Activated CD4-positive, alpha-beta T cell treated with anti-CD3 and anti-CD28 coated beads, Interleukin-2, amount 50 U/mL, for 1 hour (primary cell): Measurements from ENCODE around the gene PLXDC1.
"Not testable (repeated sequence)": the region's sequence is repeated elsewhere in the genome, so short reads cannot be mapped to it uniquely, and the experiment has no call there.

Source experiments
- DNase-seq: peaks from one replicate; pipeline ENCODE4 v3.0.0-alpha.2; 2020

PLXDC1 gene

DNA sequence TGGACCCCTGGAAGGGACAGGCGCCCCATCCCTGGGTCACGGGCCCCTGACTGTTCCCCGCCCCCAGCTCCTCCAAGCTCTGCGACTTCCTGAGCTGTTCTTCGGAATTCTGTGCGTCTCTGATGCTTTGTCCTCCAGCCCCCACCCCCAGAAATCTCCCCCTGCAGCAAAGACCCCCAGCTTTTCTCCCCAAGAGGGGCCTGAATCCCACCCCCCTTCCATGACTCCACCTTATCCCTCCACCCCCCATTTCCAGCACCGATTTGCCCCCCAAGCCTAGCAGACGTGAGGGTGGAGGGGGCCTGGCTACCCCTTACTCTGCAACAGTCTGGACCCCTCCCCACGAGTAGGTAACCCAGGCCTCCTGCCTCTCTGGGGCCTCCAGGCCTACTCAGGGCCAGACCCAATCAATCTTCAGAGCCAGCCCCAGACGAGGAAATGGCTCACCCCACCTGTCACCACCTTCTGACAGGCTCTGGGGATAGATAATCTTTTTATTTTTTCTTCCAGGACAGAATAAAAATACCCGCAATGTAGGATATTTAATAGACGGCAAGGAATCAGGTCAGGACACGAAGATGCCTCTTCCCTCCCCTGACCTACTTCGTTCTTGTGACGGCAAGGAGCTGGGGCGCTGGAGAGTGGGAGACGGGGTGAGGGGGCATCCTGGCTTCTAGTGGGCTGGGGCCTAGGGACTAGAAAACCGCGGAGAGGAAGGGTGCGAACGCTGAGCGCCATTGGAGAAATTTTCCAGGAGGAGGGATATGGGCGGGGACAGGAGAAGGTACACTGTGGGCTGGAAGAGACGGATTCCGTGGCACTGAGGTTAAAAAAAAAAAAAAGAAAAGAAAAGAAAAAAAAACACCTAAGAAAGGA lies 744 bp upstream of the PLXDC1 start:
- DNase-seq, result peak; percentile 34

DNA sequence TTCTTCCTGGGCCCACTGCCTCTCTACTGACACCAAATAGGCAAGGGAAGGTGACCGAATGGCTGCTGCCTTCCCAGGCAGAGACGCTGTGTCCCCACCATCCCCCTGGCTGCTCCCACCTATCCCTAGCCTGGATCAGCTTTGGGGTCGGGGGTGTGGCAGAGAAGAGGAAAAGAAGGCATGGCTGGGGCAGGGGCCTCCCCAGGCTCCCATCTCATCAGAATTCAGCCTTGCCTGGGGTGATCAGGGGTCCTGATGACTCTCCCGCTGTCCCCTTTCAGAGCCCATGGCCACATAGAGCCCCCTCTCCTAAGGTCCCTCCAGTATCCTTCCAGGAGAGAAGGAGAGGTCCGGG lies 665 bp downstream of the PLXDC1 start:
- no peak for DNase-seq

- DNase-seq, result no peak
Observed at GRCh38 chr17:39150104-39150634, 1.3 kb downstream of the PLXDC1 start.

GRCh38 chr17:39147221-39148185 lies 3.9 kb downstream of the PLXDC1 start:
- no peak for DNase-seq

DNA sequence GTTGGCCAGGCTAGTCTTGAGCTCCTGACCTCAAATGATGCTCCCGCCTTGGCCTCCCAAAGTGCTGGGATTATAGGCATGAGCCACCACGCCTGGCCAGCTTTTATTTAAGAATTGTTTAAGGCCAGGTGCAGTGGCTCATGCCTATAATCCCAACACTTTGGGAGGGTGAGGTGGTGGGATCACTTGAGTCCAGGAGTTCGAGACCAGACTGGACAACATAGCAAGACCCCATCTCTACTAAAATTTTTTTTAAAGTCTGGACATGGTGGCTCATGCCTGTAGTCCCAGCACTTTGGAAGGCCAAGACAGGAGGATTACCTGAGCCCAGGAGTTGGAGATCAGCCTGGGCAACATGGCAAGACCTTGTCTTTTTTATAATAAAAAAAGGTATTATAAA lies 5.2 kb downstream of the PLXDC1 start:
- no peak for DNase-seq

DNA sequence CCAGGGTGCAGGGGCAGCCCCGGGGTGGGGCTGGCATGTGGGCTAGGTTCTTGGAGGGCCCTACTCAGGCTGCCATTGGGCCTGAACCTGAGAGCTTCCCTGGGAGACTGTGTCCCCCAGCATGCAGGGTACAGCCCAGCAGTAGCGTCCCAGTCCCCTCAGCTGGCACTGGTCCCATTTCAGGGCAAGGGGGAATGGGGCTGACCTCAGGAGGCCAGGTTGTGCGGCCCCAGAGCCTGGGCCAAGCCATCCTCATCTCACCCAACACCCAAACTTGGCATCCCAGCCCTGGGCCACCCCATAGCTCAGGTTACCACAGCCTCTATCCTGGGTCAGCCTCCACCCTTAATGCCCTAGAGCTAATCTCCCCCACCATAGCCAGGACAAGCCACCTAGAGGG lies 6.3 kb downstream of the PLXDC1 start:
- DNase-seq, result no peak

GRCh38 chr17:39144416-39144840 lies 7.0 kb downstream of the PLXDC1 start:
- DNase-seq, result no peak

DNA sequence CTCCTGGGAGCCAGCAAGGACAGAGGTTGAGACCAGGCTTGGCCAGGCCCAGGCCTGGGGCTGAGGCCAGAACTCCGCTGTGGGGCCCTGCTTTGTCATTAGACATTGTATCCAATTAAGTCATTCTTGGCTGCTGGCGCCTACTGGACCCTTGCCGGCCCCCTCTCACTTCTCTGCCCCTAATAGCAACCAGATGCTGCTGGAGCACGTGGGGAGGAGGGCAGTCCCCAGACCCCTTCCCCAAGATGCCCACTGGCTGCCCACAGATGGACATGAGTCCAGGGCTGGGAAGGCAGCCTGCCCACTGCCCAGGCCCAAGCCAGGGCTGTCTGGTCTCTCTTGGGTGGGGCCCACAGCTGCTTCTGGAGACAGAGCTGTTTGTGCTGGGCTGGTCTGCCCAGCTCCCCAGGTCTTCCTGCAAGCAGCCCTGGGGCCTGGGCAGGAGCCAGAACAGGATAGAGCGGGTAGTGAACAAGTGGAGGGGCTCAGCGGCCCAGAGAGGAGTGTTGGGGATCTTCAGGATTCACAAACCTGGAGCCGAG lies 7.8 kb downstream of the PLXDC1 start:
- DNase-seq, result no peak

GRCh38 chr17:39141915-39142664 lies 9.3 kb downstream of the PLXDC1 start:
- DNase-seq, result no peak

- no peak for DNase-seq
Observed at GRCh38 chr17:39141294-39141693, 10.1 kb downstream of the PLXDC1 start.

DNA sequence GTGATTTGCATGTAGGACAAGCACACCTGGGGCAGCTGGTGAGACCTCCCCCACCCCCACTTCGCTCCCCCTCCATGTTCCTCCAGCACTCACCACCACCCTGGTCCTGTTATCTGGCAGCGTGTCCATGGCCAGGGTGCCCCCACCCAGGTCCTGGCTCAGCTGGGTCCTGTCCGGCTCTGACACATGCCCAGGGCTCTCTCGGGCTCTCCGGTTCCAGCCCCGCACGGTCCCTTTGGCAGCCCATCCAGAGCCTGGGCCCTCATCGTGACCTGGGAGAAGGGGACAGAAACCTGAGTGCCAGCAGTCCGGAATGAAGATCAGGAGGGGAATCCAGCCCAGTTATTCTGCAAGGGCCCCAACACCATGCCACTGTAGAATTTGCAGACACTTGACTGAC lies 11.9 kb downstream of the PLXDC1 start:
- no peak for DNase-seq

- DNase-seq, result no peak
Observed at GRCh38 chr17:39139161-39139511, 12.3 kb downstream of the PLXDC1 start.

- DNase-seq, result no peak
Observed at GRCh38 chr17:39138431-39139160, 12.8 kb downstream of the PLXDC1 start.

- DNase-seq, result no peak
Observed at GRCh38 chr17:39134878-39135277, 16.6 kb downstream of the PLXDC1 start.

- no peak for DNase-seq
Observed at GRCh38 chr17:39132192-39132610, 19.2 kb downstream of the PLXDC1 start.

GRCh38 chr17:39131616-39132015 lies 19.8 kb downstream of the PLXDC1 start:
- no peak for DNase-seq

- DNase-seq, result no peak
Observed at GRCh38 chr17:39130205-39130604, 21.2 kb downstream of the PLXDC1 start.

DNA sequence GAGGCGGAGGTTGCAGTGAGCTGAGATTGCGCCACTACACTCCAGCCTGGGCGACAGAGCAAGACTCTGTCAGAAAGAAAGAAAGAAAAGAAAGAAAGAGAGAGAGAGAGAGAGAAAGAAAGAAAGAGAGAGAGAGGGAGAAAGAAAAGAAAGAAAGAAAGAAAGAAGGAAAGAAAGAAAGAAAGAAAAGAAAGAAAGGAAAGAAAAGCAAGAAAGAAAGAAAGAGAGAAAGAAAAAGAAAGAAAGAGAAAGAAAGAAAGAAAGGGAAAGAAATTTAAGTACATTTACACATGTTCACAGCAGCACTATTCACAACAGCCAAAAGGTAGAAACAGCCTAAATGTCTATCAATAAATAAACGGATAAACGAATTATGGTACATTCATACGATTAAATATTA lies 21.9 kb downstream of the PLXDC1 start:
- not testable (repeated sequence) for DNase-seq

- no peak for DNase-seq
Observed at GRCh38 chr17:39126436-39126835, 25.0 kb downstream of the PLXDC1 start.

DNA sequence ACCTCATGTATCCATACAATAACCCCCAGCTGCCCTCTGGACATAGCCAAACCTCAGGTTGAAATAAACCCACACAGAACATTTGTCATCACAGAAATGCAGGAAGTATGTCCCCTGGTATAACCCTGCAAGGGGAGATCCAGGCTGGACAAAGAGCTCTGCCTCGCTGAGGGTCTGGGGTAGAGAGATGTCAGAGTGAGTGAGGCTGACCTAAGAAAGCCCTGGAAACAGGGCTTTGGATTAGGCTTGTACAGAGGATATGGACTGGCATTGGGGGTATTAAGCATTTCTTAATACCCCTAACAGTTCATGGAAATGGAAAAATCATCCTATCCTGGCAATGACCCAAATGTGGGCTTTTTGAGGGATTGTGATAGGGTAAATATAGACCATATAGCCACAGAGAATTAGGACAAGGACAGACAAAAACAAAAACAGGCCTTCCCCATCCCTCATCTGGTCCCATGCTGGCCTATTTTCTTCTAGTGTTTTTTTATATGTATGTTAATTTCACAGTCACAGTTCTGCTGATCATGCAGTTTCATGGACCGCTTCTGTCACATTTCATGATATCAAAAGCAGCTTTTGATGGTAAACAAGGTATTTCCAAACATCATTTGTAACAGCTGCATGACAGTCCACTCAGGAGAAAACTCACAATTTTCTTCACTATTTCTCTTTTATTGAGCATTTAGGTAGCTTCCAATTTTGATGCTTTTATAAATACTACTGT lies 26.1 kb downstream of the PLXDC1 start:
- DNase-seq, result no peak

- no peak for DNase-seq
Observed at GRCh38 chr17:39123627-39124026, 27.8 kb downstream of the PLXDC1 start.
